SHP77 treated with DMSO at 0.1 percent for 48 hours (cell line): ENCODE data around the gene NIPA2.

ENCODE experiments used
- DNase-seq: peaks from one replicate; lab custom pipeline; 2025; lab: John Stamatoyannopoulos, UW

The NIPA2 gene

GRCh38 chr15:22839046-22839695 lies 705 bp downstream of the NIPA2 start:
- no peak for DNase-seq

- DNase-seq = no peak
These were observed 6.2 kb downstream of the NIPA2 start for GRCh38 chr15:22844421-22845288.

GRCh38 chr15:22845289-22845900 lies 6.9 kb downstream of the NIPA2 start:
- DNase-seq = no peak

GRCh38 chr15:22846073-22846472 lies 7.6 kb downstream of the NIPA2 start:
- DNase-seq = no peak

DNA sequence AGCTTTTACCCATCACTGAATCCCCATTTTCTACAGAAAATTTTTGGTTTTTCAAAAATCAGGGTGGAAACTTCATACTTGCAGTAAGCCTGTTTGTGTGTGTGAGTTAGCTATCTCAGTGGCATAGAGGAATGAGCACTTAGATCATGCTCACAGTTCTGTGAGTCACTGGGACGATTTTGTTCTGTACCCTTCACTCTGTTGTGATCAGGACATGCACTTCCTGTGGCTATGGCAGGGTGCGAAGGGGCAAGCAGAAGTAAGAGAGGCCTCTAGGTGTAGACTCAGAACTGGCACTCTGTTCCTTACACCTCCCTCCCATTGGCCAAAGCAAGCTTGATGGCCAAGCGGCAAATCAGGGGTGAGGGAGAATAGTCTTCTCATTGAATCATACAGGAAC lies 11.6 kb downstream of the NIPA2 start:
- no peak for DNase-seq

GRCh38 chr15:22851513-22851912 lies 13.0 kb downstream of the NIPA2 start:
- DNase-seq = no peak

DNA sequence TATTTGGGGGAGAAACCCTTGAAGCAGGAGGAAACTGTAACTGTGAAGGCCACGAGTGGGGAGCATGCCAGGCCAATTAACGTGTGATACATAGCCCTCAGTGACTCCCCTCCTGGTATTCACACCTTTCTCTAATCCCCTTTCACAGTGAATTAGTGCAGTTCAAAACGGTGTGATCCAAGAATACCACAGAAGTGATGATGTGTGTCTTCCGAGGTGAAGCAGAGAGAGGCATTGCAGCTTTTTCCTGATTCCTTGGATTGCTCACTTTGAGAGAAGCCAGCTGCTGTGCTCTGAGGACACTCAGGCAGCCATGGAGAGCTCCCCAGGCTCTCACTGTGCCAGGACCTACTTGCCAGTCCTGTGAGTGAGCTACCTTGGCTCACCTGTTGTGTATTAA lies 17.3 kb downstream of the NIPA2 start:
- DNase-seq = no peak

GRCh38 chr15:22856659-22857058 lies 18.2 kb downstream of the NIPA2 start:
- no peak for DNase-seq

GRCh38 chr15:22861161-22861560 lies 22.7 kb downstream of the NIPA2 start:
- no peak for DNase-seq

DNA sequence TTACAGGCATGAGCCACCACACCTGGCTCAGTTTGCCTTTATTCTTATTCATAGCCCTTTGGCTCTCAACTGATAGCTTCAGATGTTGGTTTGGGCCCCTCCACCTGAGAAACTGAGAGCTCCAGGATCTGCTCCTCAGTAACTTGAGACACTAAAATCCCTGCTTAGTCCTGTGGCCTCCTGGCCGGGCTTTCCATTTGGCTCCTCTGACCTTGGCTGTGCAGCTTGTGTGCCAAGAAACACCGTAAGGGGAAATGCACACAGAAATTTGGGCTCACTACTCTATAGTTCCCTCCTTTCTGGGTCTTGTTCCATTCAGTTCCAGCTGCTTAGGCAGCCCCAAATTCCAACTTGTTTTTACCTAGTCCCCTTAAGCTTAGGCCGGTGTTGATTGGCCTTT lies 24.9 kb downstream of the NIPA2 start:
- DNase-seq = no peak

GRCh38 chr15:22866079-22866478 lies 27.6 kb downstream of the NIPA2 start:
- DNase-seq = no peak

DNA sequence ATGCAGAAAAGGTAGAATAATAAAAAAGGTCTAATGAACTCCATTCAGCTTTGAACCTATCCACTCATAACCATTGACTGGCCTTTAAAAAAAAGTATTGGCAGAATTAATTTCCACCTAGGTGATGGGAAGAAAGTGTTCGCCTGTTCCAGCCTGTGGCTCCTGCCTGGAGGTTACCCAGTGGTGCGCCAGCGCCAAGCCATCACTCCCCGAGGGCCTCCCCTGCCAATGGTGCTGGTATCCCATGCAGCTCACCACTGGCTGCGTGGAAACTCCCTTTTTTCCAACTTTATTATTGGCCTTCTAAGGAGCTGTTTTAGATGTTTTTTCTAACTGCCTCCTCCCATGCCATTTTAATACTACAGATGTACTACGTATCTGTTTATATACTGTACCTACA lies 29.4 kb downstream of the NIPA2 start:
- DNase-seq = no peak

GRCh38 chr15:22868495-22868894 lies 30.0 kb downstream of the NIPA2 start:
- no peak for DNase-seq

GRCh38 chr15:22868928-22869327 lies 30.5 kb downstream of the NIPA2 start:
- no peak for DNase-seq

DNA sequence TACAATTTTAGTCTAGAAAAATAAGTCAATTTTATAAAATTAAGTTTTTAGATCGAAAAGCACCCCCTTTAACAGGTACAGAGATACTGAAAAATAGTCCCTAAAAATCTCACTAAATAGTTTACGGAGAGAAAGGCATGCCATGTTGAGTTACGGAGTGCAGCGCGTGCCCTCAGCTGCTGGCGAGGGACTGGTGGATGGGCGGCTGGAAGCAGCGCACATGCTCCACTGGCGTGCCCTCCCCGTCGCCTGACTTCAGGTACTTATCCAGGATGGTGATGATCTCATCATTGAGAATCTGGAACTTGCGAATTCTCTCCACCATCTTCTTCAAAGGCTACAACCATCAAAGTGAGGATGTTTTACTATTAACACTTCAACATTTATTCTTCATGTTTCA lies 31.4 kb downstream of the NIPA2 start:
- no peak for DNase-seq

DNA sequence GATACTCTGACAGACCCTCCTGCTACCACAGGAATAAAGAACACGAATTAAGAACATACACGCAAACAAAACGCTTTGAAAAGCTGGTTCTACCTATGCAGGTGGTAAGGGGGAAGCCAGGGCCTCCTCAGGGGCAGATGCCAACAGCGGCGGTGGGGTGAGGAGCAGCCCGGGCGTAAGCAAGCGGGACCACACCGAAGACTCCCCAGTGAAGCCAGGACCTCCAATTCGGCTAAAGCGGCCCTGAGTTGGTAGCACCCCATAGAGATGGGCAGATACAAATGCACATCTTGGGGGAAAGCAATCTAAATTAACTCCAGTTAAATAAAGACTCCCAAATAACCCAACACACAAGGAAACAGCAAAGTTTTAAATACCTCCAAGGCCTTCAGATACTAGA lies 32.4 kb downstream of the NIPA2 start:
- DNase-seq = no peak

GRCh38 chr15:22871481-22872086 lies 33.1 kb downstream of the NIPA2 start:
- DNase-seq = no peak

GRCh38 chr15:22872936-22873701 lies 34.7 kb downstream of the NIPA2 start:
- DNase-seq = no peak

DNA sequence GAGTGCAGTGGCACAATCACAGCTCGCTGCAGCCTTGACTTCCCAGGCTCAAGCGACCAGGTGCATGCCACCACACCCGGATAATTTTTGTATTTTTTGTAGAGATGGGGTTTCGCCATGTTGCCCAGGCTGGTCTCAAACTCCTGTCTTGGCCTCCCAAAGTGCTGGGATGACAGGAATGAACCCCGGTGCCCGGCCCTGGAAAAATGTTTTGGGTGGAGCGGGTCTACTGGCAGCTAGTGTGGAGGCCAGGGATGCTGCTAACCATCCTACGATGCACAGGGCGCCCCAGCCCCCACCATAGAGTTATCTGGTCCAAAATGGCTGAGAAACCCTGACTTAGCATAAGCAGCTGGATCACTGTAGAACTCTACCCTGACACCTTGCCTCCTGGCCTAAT lies 35.4 kb downstream of the NIPA2 start:
- DNase-seq = no peak

- no peak for DNase-seq
These were observed 35.8 kb downstream of the NIPA2 start for GRCh38 chr15:22874256-22874655.

- DNase-seq = no peak
These were observed 36.5 kb downstream of the NIPA2 start for GRCh38 chr15:22874966-22875365.

- DNase-seq = no peak
These were observed 38.7 kb downstream of the NIPA2 start for GRCh38 chr15:22877117-22877516.
